Neuronal stem cell (in vitro differentiated cells): ENCODE results near the gene CXorf58.

Source experiments
- DNase-seq: peaks from one replicate; pipeline ENCODE4 v3.0.0-alpha.2; 2013; ENCODE audit warnings: low spot score
- H2AFZ ChIP-seq: one replicate; pipeline ENCODE4 v1.6.1; 2013; ENCODE audit warnings: mild to moderate bottlenecking, low read length, inconsistent platforms
- H2AK5ac ChIP-seq: 2 replicates; pipeline ENCODE4 v1.6.1; 2013; ENCODE audit warnings: low read depth, mild to moderate bottlenecking, inconsistent platforms, low read length, moderate library complexity, mixed read lengths
- H2BK120ac ChIP-seq: 2 replicates; pipeline ENCODE4 v1.6.1; 2013; ENCODE audit warnings: low read depth, mild to moderate bottlenecking, inconsistent platforms, low read length, moderate library complexity, mixed read lengths
- H2BK12ac ChIP-seq: one replicate; pipeline ENCODE4 v1.6.1; 2013; ENCODE audit warnings: low read length, inconsistent platforms
- H2BK15ac ChIP-seq: 2 replicates; pipeline ENCODE4 v1.6.1; 2013; ENCODE audit warnings: mild to moderate bottlenecking, low read length, inconsistent platforms, mixed read lengths
- H2BK5ac ChIP-seq: one replicate; pipeline ENCODE4 v1.6.1; 2013; ENCODE audit warnings: inconsistent platforms, mild to moderate bottlenecking, low read length, moderate library complexity
- H3K14ac ChIP-seq: one replicate; pipeline ENCODE4 v1.6.1; 2013; ENCODE audit warnings: low read length, inconsistent platforms
- H3K18ac ChIP-seq: 2 replicates; pipeline ENCODE4 v1.6.1; 2013; ENCODE audit warnings: low read length, inconsistent platforms
- H3K23ac ChIP-seq: 2 replicates; pipeline ENCODE4 v1.6.1; 2013; ENCODE audit warnings: low read depth, mild to moderate bottlenecking, mixed read lengths, low read length, inconsistent platforms; ENCODE audit not compliant: poor library complexity
- H3K27ac ChIP-seq: replicated peaks from 3 replicates; pipeline ENCODE4 v1.5.1; 2013; ENCODE audit warnings: low read length, inconsistent platforms
- H3K27me3 ChIP-seq, 3 experiments: 2 replicates each; pipeline ENCODE4 v1.6.1; 2013; ENCODE audit warnings: low read length in 3 of 3, mild to moderate bottlenecking in 2 of 3, inconsistent platforms in 1 of 3, low read depth in 1 of 3, mixed read lengths in 1 of 3, moderate library complexity in 1 of 3; ENCODE audit not compliant: control insufficient read depth in 3 of 3, insufficient read depth in 3 of 3
- H3K36me3 ChIP-seq, 2 donors: replicated peaks in 1 of 2; 2 replicates each; pipeline ENCODE4 v1.6.1; 2013; ENCODE audit warnings: low read length in 2 of 2; ENCODE audit not compliant: control insufficient read depth in 2 of 2, insufficient read depth in 2 of 2
- H3K4ac ChIP-seq: 2 replicates; pipeline ENCODE4 v1.6.1; 2013; ENCODE audit warnings: inconsistent platforms, mild to moderate bottlenecking, low read length, moderate library complexity
- H3K4me1 ChIP-seq, 2 donors: 1 replicate in 1 of 2; 2 replicates in 1 of 2; pipeline ENCODE4 v1.6.1; 2013; ENCODE audit warnings: low read length in 2 of 2, low read depth in 1 of 2; ENCODE audit not compliant: control insufficient read depth in 2 of 2, insufficient read depth in 1 of 2
- H3K4me2 ChIP-seq: one replicate; pipeline ENCODE4 v1.6.1; 2013; ENCODE audit warnings: mild to moderate bottlenecking, low read length, inconsistent platforms; ENCODE audit not compliant: insufficient read depth, poor library complexity, severe bottlenecking
- H3K4me3 ChIP-seq, 2 donors: 2 replicates each; pipeline ENCODE4 v1.5.1; 2013; ENCODE audit warnings: low read length in 2 of 2, mild to moderate bottlenecking in 2 of 2, inconsistent platforms in 1 of 2, moderate library complexity in 1 of 2
- H3K79me1 ChIP-seq: one replicate; pipeline ENCODE4 v1.6.1; 2013; ENCODE audit warnings: low read depth, mild to moderate bottlenecking, inconsistent platforms, low read length, moderate library complexity
- H3K9ac ChIP-seq: one replicate; pipeline ENCODE4 v1.6.1; 2013; ENCODE audit warnings: mild to moderate bottlenecking, low read depth, low read length, inconsistent platforms; ENCODE audit not compliant: poor library complexity
- H3K9me3 ChIP-seq, 2 donors: replicated peaks in 1 of 2; 2 replicates each; pipeline versions ENCODE3 to v1.6.1; 2013; ENCODE audit warnings: low read length in 2 of 2, mild to moderate bottlenecking in 2 of 2, inconsistent platforms in 1 of 2, low read depth in 1 of 2, mixed read lengths in 1 of 2, moderate library complexity in 1 of 2; ENCODE audit not compliant: control insufficient read depth in 2 of 2, insufficient read depth in 1 of 2
- H4K8ac ChIP-seq: one replicate; pipeline ENCODE4 v1.6.1; 2013; ENCODE audit warnings: low read depth, mild to moderate bottlenecking, inconsistent platforms, low read length, moderate library complexity
- H4K91ac ChIP-seq: one replicate; pipeline ENCODE4 v1.6.1; 2013; ENCODE audit warnings: low read length, low read depth, mild to moderate bottlenecking, inconsistent platforms; ENCODE audit not compliant: poor library complexity
- WGBS, 2 donors: extraction: QIAGEN DNeasy Blood & Tissue Kit; methylation state at CpG; one replicate each; pipeline ENCODE4 v1.1.7; 2013; ENCODE audit warnings: missing lambda C conversion rate in 2 of 2, mixed read lengths in 1 of 2; ENCODE audit not compliant: insufficient read length in 2 of 2, insufficient replicate concordance in 1 of 2; ENCODE audit errors: extremely low coverage in 2 of 2; 5-methylcytosine and 5-hydroxymethylcytosine counted together

CXorf58 gene

GRCh38 chrX:23952391-23952790 lies 44.6 kb downstream of the CXorf58 start:
- Histone ChIP-seq H3K4me3 (no peak overlapping the region), H2AFZ (no peak overlapping the region), H2BK5ac (no peak overlapping the region), H3K4me2 (no peak overlapping the region), H3K79me1 (no peaks in the 10 kb centered on the region), H3K27me3 (no peaks in the 10 kb centered on the region), H3K9me3 (no peaks in the 10 kb centered on the region), H3K9ac (no peak overlapping the region), H2BK15ac (no peak overlapping the region), H2BK120ac (no peak overlapping the region), H2AK5ac (no peak overlapping the region), H3K18ac (no peak overlapping the region), H3K36me3 (no peaks in the 10 kb centered on the region), H3K23ac (no peak overlapping the region), H4K8ac (no peak overlapping the region), H2BK12ac (no peak overlapping the region), H3K14ac (no peak overlapping the region), H4K91ac (no peak overlapping the region), H3K27ac (no peak overlapping the region), H3K4me1 (peaks cover 0 to 2% of the 10 kb centered on the region in 2 donors), H3K4ac (no peak overlapping the region)
- DNase-seq: no peak
- no CpG with 5 or more reads among the region's 3 CpGs for WGBS, 2 donors

- no CpG with 5 or more reads among the region's 9 CpGs for WGBS, 2 donors
These were observed 45.4 kb downstream of the CXorf58 start for GRCh38 chrX:23952984-23953907.

GRCh38 chrX:23953908-23954269 lies 46.1 kb downstream of the CXorf58 start:
- H3K79me1 ChIP-seq: no peaks in the 10 kb centered on the region
- no peaks in the 10 kb centered on the region for H3K27me3 ChIP-seq
- H3K9ac ChIP-seq: no peak overlapping the region
- no peak overlapping the region for H3K4me2 ChIP-seq
- H2BK120ac ChIP-seq: no peak overlapping the region
- no peak overlapping the region for H4K91ac ChIP-seq
- no peaks in the 10 kb centered on the region for H3K9me3 ChIP-seq
- no CpG with 5 or more reads among the region's 11 CpGs for WGBS, 2 donors
- no peak for DNase-seq
- no peak overlapping the region for H3K23ac ChIP-seq
- no peak overlapping the region for H2BK15ac ChIP-seq
- no peak overlapping the region for H2AFZ ChIP-seq
- no peak overlapping the region for H2BK5ac ChIP-seq
- no peak overlapping the region for H4K8ac ChIP-seq
- no peak overlapping the region for H3K18ac ChIP-seq
- H2BK12ac ChIP-seq: no peak overlapping the region
- H2AK5ac ChIP-seq: no peak overlapping the region
- no peak overlapping the region for H3K4ac ChIP-seq
- no peaks in the 10 kb centered on the region for H3K36me3 ChIP-seq
- no peak overlapping the region for H3K14ac ChIP-seq
- H3K27ac ChIP-seq: no peak overlapping the region
- no peak overlapping the region for H3K4me3 ChIP-seq
- H3K4me1 ChIP-seq: peaks cover 0 to 2% of the 10 kb centered on the region in 2 donors

More at GRCh38 chrX:23952984-23953907, 45.4 kb downstream of the CXorf58 start:
- Histone ChIP-seq H3K18ac (no peak overlapping the region), H2BK12ac (no peak overlapping the region), H3K9me3 (no peaks in the 10 kb centered on the region), H2AFZ (peak overlapping the region; percentile 82), H3K9ac (no peak overlapping the region), H3K4me3 (no peak overlapping the region), H2BK120ac (no peak overlapping the region), H3K14ac (no peak overlapping the region), H2BK15ac (no peak overlapping the region), H3K4me2 (no peak overlapping the region), H4K91ac (no peak overlapping the region), H2BK5ac (no peak overlapping the region), H3K79me1 (no peaks in the 10 kb centered on the region), H3K27ac (no peak overlapping the region), H3K36me3 (no peaks in the 10 kb centered on the region), H3K23ac (no peak overlapping the region), H3K4me1 (peaks cover 0 to 2% of the 10 kb centered on the region in 2 donors), H3K27me3 (no peaks in the 10 kb centered on the region), H3K4ac (no peak overlapping the region), H4K8ac (no peak overlapping the region), H2AK5ac (no peak overlapping the region)
- DNase-seq: no peak

GRCh38 chrX:23954396-23954795 lies 46.6 kb downstream of the CXorf58 start:
- H2AK5ac ChIP-seq: no peak overlapping the region
- no peak overlapping the region for H3K27ac ChIP-seq
- H3K18ac ChIP-seq: no peak overlapping the region
- H3K4ac ChIP-seq: no peak overlapping the region
- no peaks in the 10 kb centered on the region for H3K79me1 ChIP-seq
- no peak overlapping the region for H2BK15ac ChIP-seq
- no peaks in the 10 kb centered on the region for H3K36me3 ChIP-seq
- no peak overlapping the region for H3K9ac ChIP-seq
- H3K23ac ChIP-seq: no peak overlapping the region
- H3K27me3 ChIP-seq: no peaks in the 10 kb centered on the region
- no peak overlapping the region for H3K14ac ChIP-seq
- no peak overlapping the region for H4K8ac ChIP-seq
- peaks cover 0 to 2% of the 10 kb centered on the region in 2 donors for H3K4me1 ChIP-seq
- WGBS, 2 donors: no CpG with 5 or more reads among the region's 4 CpGs
- no peak overlapping the region for H2AFZ ChIP-seq
- H3K4me3 ChIP-seq: no peak overlapping the region
- no peak overlapping the region for H4K91ac ChIP-seq
- no peak overlapping the region for H3K4me2 ChIP-seq
- H2BK12ac ChIP-seq: no peak overlapping the region
- H3K9me3 ChIP-seq: no peaks in the 10 kb centered on the region
- H2BK120ac ChIP-seq: no peak overlapping the region
- no peak overlapping the region for H2BK5ac ChIP-seq
- no peak for DNase-seq
